ENCODE results near the gene GMPR2. TPM values are rescaled to one million over a fixed set of nuclear protein-coding genes. Genes with fewer than 3 reads are reported as not detected.
A peak's percentile ranks its signal among the peaks of the same experiment; 100 is the strongest.

GMPR2 gene
- total and polyA plus RNA-seq, 2 of the 13 experiments (the other 11 are each of a cell fraction or from before 2014, with no cell fraction given) = 210 to 273 TPM

DNA sequence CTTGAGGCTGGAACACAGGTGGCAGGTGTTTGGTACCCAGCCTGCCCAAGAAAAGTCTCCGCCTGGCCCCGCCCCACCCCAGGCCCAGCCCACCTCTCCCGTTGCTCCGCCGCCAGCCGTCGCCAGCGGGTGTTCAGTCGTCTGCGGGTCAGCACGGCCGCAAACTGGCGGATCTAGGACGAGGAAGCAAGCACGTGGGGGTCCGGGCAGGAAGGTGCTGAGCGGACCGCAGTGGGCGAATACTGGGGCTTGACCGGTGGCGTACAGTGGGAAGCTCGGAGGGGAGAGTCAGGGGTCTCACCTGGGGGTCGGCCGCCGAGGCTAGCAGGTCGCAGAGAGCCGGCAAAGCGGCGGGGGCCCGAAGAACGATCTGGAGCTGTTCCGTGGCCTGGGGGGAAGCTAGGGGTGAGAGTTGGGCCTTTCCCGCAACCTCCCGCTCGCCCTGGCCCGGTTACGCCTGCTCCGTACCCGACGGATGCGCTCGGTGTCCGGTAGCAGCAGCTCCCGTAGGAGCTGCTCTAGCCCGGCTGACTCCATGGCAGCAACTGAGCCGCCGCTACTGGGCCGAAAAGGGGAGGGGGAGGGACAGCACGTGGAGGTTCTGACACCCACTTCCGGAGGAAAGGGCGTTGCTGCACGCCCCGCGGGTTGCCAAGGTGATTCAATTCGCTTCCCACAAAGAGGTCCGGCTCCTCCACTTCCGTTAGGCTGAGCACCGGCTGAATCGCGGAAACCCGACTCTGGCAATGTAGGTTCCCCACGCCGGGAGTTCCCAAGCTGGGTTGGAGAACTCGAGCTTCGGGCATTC is 44.3 kb upstream of the GMPR2 start, which contains the start of gene IPO4 (continued):
- TF ChIP-seq ZNF101 (CRISPR knock-in tag; IDR thresholded peaks at IDR 0.05; ENCODE audit: borderline replicate concordance, low read depth) (peak; percentile 92; the same call in 1 of the 2 replicates), KLF12 (CRISPR knock-in tag; IDR thresholded peaks at IDR 0.05; ENCODE audit: borderline replicate concordance) (peak; percentile 100), ZBTB21 (CRISPR knock-in tag; IDR thresholded peaks at IDR 0.05) (peak; percentile 83), U2AF2 (IDR thresholded peaks at IDR 0.05; ENCODE audit: low read depth, low read length) (peak; percentile 98), ZBTB3 (CRISPR knock-in tag; IDR thresholded peaks at IDR 0.05; ENCODE audit: borderline replicate concordance, low read depth) (peak; percentile 90), NRL (CRISPR knock-in tag; IDR thresholded peaks at IDR 0.05; ENCODE audit: borderline replicate concordance) (peak; percentile 98; the same call in 1 of the 2 replicates), SCMH1 (CRISPR knock-in tag; IDR thresholded peaks at IDR 0.05; ENCODE audit: borderline replicate concordance) (no peak), ZNF678 (CRISPR knock-in tag; IDR thresholded peaks at IDR 0.05) (peak; percentile 98), KLF6 (CRISPR knock-in tag; IDR thresholded peaks at IDR 0.05) (peak; percentile 98), HNF4G (IDR thresholded peaks at IDR 0.05; ENCODE audit: borderline replicate concordance, low read depth, low read length) (peak; percentile 88), HNF4G (CRISPR knock-in tag; IDR thresholded peaks at IDR 0.05; ENCODE audit: borderline replicate concordance, low read depth) (peak; percentile 75), NR3C1 (CRISPR knock-in tag; IDR thresholded peaks at IDR 0.05) (no peak), ZNF572 (CRISPR knock-in tag; IDR thresholded peaks at IDR 0.05) (peak; percentile 89; the same call in 1 of the 2 replicates), PAX8 (CRISPR knock-in tag; IDR thresholded peaks at IDR 0.05; ENCODE audit: borderline replicate concordance) (0 out of 2 replicates have a peak, but pooled peaks have one; percentile 73)
- TF ChIP-seq, protein P1, sequence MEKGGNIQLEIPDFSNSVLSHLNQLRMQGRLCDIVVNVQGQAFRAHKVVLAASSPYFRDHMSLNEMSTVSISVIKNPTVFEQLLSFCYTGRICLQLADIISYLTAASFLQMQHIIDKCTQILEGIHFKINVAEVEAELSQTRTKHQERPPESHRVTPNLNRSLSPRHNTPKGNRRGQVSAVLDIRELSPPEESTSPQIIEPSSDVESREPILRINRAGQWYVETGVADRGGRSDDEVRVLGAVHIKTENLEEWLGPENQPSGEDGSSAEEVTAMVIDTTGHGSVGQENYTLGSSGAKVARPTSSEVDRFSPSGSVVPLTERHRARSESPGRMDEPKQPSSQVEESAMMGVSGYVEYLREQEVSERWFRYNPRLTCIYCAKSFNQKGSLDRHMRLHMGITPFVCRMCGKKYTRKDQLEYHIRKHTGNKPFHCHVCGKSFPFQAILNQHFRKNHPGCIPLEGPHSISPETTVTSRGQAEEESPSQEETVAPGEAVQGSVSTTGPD (CRISPR knock-in tag; IDR thresholded peaks at IDR 0.05) = peak; percentile 83
- TF ChIP-seq, protein P2, sequence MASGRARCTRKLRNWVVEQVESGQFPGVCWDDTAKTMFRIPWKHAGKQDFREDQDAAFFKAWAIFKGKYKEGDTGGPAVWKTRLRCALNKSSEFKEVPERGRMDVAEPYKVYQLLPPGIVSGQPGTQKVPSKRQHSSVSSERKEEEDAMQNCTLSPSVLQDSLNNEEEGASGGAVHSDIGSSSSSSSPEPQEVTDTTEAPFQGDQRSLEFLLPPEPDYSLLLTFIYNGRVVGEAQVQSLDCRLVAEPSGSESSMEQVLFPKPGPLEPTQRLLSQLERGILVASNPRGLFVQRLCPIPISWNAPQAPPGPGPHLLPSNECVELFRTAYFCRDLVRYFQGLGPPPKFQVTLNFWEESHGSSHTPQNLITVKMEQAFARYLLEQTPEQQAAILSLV (CRISPR knock-in tag; IDR thresholded peaks at IDR 0.05; ENCODE audit: borderline replicate concordance) = peak; percentile 90
- TF ChIP-seq, protein P3, sequence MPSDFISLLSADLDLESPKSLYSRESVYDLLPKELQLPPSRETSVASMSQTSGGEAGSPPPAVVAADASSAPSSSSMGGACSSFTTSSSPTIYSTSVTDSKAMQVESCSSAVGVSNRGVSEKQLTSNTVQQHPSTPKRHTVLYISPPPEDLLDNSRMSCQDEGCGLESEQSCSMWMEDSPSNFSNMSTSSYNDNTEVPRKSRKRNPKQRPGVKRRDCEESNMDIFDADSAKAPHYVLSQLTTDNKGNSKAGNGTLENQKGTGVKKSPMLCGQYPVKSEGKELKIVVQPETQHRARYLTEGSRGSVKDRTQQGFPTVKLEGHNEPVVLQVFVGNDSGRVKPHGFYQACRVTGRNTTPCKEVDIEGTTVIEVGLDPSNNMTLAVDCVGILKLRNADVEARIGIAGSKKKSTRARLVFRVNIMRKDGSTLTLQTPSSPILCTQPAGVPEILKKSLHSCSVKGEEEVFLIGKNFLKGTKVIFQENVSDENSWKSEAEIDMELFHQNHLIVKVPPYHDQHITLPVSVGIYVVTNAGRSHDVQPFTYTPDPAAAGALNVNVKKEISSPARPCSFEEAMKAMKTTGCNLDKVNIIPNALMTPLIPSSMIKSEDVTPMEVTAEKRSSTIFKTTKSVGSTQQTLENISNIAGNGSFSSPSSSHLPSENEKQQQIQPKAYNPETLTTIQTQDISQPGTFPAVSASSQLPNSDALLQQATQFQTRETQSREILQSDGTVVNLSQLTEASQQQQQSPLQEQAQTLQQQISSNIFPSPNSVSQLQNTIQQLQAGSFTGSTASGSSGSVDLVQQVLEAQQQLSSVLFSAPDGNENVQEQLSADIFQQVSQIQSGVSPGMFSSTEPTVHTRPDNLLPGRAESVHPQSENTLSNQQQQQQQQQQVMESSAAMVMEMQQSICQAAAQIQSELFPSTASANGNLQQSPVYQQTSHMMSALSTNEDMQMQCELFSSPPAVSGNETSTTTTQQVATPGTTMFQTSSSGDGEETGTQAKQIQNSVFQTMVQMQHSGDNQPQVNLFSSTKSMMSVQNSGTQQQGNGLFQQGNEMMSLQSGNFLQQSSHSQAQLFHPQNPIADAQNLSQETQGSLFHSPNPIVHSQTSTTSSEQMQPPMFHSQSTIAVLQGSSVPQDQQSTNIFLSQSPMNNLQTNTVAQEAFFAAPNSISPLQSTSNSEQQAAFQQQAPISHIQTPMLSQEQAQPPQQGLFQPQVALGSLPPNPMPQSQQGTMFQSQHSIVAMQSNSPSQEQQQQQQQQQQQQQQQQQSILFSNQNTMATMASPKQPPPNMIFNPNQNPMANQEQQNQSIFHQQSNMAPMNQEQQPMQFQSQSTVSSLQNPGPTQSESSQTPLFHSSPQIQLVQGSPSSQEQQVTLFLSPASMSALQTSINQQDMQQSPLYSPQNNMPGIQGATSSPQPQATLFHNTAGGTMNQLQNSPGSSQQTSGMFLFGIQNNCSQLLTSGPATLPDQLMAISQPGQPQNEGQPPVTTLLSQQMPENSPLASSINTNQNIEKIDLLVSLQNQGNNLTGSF (CRISPR knock-in tag; IDR thresholded peaks at IDR 0.05) = peak; percentile 89
- TF ChIP-seq, protein P4, sequence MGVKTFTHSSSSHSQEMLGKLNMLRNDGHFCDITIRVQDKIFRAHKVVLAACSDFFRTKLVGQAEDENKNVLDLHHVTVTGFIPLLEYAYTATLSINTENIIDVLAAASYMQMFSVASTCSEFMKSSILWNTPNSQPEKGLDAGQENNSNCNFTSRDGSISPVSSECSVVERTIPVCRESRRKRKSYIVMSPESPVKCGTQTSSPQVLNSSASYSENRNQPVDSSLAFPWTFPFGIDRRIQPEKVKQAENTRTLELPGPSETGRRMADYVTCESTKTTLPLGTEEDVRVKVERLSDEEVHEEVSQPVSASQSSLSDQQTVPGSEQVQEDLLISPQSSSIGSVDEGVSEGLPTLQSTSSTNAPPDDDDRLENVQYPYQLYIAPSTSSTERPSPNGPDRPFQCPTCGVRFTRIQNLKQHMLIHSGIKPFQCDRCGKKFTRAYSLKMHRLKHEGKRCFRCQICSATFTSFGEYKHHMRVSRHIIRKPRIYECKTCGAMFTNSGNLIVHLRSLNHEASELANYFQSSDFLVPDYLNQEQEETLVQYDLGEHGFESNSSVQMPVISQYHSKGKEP (CRISPR knock-in tag; IDR thresholded peaks at IDR 0.05) = peak; percentile 94
